Urinary bladder (tissue), 4 donors: Measurements from ENCODE around the gene NAA35. TPM values are rescaled to one million over a fixed set of nuclear protein-coding genes. Genes with fewer than 3 reads are reported as not detected.

ENCODE experiments used
- DNase-seq: peaks from one replicate; pipeline ENCODE4 v3.0.0-alpha.2; 2015; ENCODE audit errors: extremely low spot score
- H3K27ac ChIP-seq: one replicate; pipeline ENCODE4 v1.5.1; 2013; ENCODE audit warnings: low read depth, mild to moderate bottlenecking, moderate library complexity
- H3K36me3 ChIP-seq: one replicate; pipeline ENCODE4 v1.6.1; 2013; ENCODE audit warnings: mild to moderate bottlenecking, moderate library complexity; ENCODE audit not compliant: insufficient read depth
- H3K4me1 ChIP-seq: one replicate; pipeline ENCODE4 v1.6.1; 2013; ENCODE audit warnings: mild to moderate bottlenecking, moderate library complexity; ENCODE audit not compliant: insufficient read depth
- H3K4me3 ChIP-seq: one replicate; pipeline ENCODE4 v1.5.1; 2013; ENCODE audit warnings: low read depth, low read length
- WGBS: extraction: QIAGEN DNeasy Blood & Tissue Kit; methylation state at CpG from one replicate; pipeline ENCODE4 v1.1.7; 2013; 5-methylcytosine and 5-hydroxymethylcytosine counted together
- polyA plus RNA-seq: library from polyadenylated mRNA; stranded (reverse); fragments of 200-250 nt; gene quantifications from one replicate; pipeline ENCODE4 v1.2.3, GENCODE V29; 2013
- total RNA-seq: library from RNA; depleted of rRNA; stranded (reverse); fragments of >200 nt; gene quantifications from one replicate; pipeline ENCODE4 v1.2.3, GENCODE V29; 2014
- donor health status: healthy with polysubstance abuse.
- donor health status: healthy.

Gene NAA35
- total RNA-seq (43.8 TPM), polyA plus RNA-seq (11.2 TPM)

GRCh38 chr9:85940832-85941621, at the start of gene NAA35:
NAA35 (plus strand) TSS chr9:85941146; CDS start chr9:85942160, 1,014 bp downstream.
- Histone ChIP-seq H3K4me3 (peak within 1 kb of the TSS; percentile 88), H3K36me3 (no peaks in the 10 kb centered on the region), H3K4me1 (no peaks in the 10 kb centered on the region), H3K27ac (peak within 1 kb of the TSS; percentile 83)
- DNase-seq = peak; percentile 97
- under 1% methylated on average over 93 of the region's 93 CpGs for WGBS

DNA sequence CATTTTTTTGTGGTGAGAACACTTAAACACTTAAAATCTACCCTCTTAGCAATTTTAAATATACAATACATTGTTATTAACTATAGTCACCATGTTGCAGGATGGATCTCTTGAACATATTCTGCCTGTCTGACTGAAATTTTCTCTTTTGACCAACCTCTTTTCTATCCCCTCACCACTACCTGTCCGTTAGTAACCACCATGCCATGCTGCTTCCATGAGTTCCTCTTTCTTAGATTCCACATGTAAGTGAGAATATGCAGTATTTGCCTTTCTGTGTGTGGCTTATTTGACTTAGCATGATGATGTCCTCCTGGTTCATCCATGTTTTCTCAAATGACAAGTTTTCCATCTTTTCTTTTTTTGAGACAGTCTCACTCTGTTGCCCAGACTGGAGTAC, 48.5 kb upstream of the NAA35 start:
- no peak overlapping the region for H3K27ac ChIP-seq
- DNase-seq = no peak
- WGBS = 93% methylated on average over 1 of the region's 1 CpG
- H3K36me3 ChIP-seq = peaks cover 2% of the 10 kb centered on the region
- no peak overlapping the region for H3K4me3 ChIP-seq
- H3K4me1 ChIP-seq = no peaks in the 10 kb centered on the region

DNA sequence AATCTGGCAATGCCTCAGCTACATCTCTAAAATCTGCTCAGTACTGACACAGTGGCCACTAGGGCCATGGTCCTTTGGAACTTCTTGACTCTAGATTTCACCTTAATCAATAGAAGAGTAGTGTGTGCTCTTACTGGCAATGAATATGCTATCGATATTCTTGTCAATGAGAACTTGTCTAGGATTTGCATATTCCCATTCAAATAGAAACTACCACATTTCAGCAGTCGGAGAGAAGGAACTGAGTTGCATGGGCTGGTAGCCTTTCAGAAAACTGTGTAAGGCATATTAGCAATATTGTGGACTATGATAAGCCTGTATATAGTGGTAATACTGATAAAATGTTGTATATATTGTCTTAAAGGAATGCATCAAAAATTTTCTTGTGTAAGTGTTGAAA, 45.3 kb upstream of the NAA35 start:
- DNase-seq = no peak
- no peak overlapping the region for H3K27ac ChIP-seq
- H3K4me1 ChIP-seq = no peaks in the 10 kb centered on the region
- peaks cover 2% of the 10 kb centered on the region for H3K36me3 ChIP-seq
- WGBS = 95% methylated on average over 2 of the region's 2 CpGs
- no peak overlapping the region for H3K4me3 ChIP-seq

DNA sequence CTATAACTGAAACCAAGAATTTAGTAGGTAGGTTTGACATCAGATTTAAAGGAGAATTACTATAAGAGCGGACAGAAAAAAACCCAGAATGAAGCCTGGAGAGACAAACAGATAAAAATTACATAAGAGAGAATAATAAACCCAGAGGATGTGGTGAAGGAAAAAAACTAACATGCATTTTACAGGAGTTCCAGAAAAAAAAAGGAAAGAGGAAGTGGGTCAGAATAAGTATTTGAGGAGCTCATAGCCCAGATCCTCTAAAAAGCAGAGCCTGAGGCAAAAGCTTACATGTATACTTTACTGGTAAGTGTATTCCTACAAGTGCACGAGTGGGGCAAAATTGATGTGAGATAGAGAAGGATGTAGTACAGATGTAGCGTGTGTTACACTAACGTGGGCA, 43.1 kb upstream of the NAA35 start:
- Histone ChIP-seq H3K4me3 (no peak overlapping the region), H3K36me3 (peaks cover 2% of the 10 kb centered on the region)
- 77% methylated on average over 4 of the region's 4 CpGs for WGBS

GRCh38 chr9:85898332-85898731, 42.6 kb upstream of the NAA35 start:
- Histone ChIP-seq H3K4me1 (no peaks in the 10 kb centered on the region), H3K4me3 (no peak overlapping the region), H3K27ac (no peak overlapping the region), H3K36me3 (peaks cover 2% of the 10 kb centered on the region)
- WGBS = 81% methylated on average over 6 of the region's 6 CpGs
- no peak for DNase-seq

More for the DNA sequence above, 43.1 kb upstream of the NAA35 start:
- Histone ChIP-seq H3K4me1 (no peaks in the 10 kb centered on the region), H3K27ac (no peak overlapping the region)
- no peak for DNase-seq

DNA sequence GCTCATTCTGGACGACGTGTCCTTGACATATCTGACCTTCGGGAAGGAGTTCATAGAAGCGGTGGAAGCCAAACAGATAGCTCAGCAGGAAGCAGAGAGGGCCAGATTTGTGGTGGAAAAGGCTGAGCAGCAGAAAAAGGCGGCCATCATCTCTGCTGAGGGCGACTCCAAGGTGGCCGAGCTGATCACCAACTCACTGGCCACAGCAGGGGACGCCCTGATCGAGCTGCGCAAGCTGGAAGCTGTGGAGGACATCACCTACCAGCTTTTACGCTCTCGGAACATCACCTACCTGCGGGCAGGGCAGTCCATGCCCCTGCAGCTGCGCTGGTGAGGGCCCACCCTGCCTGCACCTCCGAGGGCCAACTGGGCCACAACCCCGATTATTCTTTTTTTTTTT, 41.6 kb upstream of the NAA35 start:
- no peak for DNase-seq
- WGBS = 94% methylated on average over 16 of the region's 16 CpGs
- Histone ChIP-seq H3K4me3 (no peak overlapping the region), H3K36me3 (peaks cover 2% of the 10 kb centered on the region), H3K27ac (no peak overlapping the region), H3K4me1 (no peaks in the 10 kb centered on the region)

GRCh38 chr9:85900504-85901201, 40.3 kb upstream of the NAA35 start:
- WGBS = 51% methylated on average over 9 of the region's 9 CpGs
- H3K27ac ChIP-seq = no peak overlapping the region

GRCh38 chr9:85904975-85905374, 36.0 kb upstream of the NAA35 start:
- Histone ChIP-seq H3K4me1 (no peaks in the 10 kb centered on the region), H3K4me3 (no peak overlapping the region), H3K36me3 (no peaks in the 10 kb centered on the region), H3K27ac (no peak overlapping the region)
- WGBS = 95% methylated on average over 2 of the region's 2 CpGs
- DNase-seq = no peak

More at GRCh38 chr9:85900504-85901201, 40.3 kb upstream of the NAA35 start:
- DNase-seq = no peak
- H3K36me3 ChIP-seq = no peaks in the 10 kb centered on the region
- H3K4me3 ChIP-seq = no peak overlapping the region
- H3K4me1 ChIP-seq = no peaks in the 10 kb centered on the region

- DNase-seq = no peak
- no peak overlapping the region for H3K27ac ChIP-seq
- H3K4me3 ChIP-seq = no peak overlapping the region
- H3K36me3 ChIP-seq = no peaks in the 10 kb centered on the region
- no peaks in the 10 kb centered on the region for H3K4me1 ChIP-seq
- 60% methylated on average over 1 of the region's 1 CpG for WGBS
These were observed 35.0 kb upstream of the NAA35 start for GRCh38 chr9:85905957-85906356.

GRCh38 chr9:85909390-85909789, 31.6 kb upstream of the NAA35 start:
- H3K4me1 ChIP-seq = no peaks in the 10 kb centered on the region
- no peak overlapping the region for H3K27ac ChIP-seq
- 56% methylated on average over 1 of the region's 1 CpG for WGBS
- no peak overlapping the region for H3K4me3 ChIP-seq
- H3K36me3 ChIP-seq = no peaks in the 10 kb centered on the region
- DNase-seq = no peak

DNA sequence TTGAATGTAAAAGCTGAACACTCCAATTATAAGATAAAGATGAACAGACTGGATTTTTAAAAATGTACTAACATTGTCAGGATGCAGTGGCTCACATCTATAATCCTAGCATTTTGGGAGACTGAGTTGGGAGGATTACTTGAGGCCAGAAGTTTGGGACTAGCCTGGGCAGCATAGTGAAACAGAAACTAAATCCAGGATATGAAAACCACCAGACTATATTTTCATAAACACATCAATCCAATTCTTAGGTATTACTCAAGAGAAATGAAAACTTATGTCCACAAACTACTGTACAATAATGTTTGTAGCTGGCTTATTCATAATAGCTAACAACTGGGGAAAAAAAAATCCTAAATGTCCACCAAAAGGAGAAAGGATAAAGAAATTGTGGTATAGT, 26.8 kb upstream of the NAA35 start:
- no peak for DNase-seq
- no peaks in the 10 kb centered on the region for H3K36me3 ChIP-seq
- H3K4me3 ChIP-seq = no peak overlapping the region
- H3K4me1 ChIP-seq = no peaks in the 10 kb centered on the region
- H3K27ac ChIP-seq = no peak overlapping the region

- H3K36me3 ChIP-seq = no peaks in the 10 kb centered on the region
- DNase-seq = no peak
- 88% methylated on average over 7 of the region's 7 CpGs for WGBS
- no peak overlapping the region for H3K4me3 ChIP-seq
- no peak overlapping the region for H3K27ac ChIP-seq
- no peaks in the 10 kb centered on the region for H3K4me1 ChIP-seq
These were observed 23.2 kb upstream of the NAA35 start for GRCh38 chr9:85917756-85918155.

DNA sequence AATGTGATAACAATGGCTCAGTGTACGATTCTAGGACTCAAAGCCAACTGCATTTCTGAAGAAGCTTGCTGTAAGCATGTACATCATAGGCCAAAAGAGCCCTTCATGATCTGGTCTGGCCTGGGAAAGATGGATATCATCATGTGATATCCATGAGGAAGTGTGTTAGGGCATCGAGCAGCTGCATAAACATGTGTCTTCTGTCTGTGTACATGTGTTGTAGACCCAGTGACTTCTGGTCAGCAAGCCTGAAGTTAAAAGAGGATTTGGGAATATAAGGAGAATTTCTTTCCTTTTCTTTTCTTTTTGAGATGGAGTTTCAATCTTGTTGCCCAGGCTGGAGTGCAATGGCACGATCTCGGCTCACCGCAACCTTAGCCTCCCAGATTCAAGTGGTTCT, 15.5 kb upstream of the NAA35 start:
- H3K36me3 ChIP-seq = no peaks in the 10 kb centered on the region
- no peak for DNase-seq
- no peak overlapping the region for H3K4me3 ChIP-seq
- H3K27ac ChIP-seq = no peak overlapping the region
- WGBS = 81% methylated on average over 5 of the region's 5 CpGs
- no peaks in the 10 kb centered on the region for H3K4me1 ChIP-seq

- Histone ChIP-seq H3K36me3 (no peaks in the 10 kb centered on the region), H3K4me3 (no peak overlapping the region), H3K4me1 (no peaks in the 10 kb centered on the region), H3K27ac (no peak overlapping the region)
- DNase-seq = no peak
- 68% methylated on average over 2 of the region's 2 CpGs for WGBS
These were observed 13.9 kb upstream of the NAA35 start for GRCh38 chr9:85927076-85927475.
